ENCODE results near the gene ORM2. TPM values are rescaled to one million over a fixed set of nuclear protein-coding genes. Genes with fewer than 3 reads are reported as not detected.

The ORM2 gene
- total RNA-seq, 1 donor from 2014 or later = not detected

DNA sequence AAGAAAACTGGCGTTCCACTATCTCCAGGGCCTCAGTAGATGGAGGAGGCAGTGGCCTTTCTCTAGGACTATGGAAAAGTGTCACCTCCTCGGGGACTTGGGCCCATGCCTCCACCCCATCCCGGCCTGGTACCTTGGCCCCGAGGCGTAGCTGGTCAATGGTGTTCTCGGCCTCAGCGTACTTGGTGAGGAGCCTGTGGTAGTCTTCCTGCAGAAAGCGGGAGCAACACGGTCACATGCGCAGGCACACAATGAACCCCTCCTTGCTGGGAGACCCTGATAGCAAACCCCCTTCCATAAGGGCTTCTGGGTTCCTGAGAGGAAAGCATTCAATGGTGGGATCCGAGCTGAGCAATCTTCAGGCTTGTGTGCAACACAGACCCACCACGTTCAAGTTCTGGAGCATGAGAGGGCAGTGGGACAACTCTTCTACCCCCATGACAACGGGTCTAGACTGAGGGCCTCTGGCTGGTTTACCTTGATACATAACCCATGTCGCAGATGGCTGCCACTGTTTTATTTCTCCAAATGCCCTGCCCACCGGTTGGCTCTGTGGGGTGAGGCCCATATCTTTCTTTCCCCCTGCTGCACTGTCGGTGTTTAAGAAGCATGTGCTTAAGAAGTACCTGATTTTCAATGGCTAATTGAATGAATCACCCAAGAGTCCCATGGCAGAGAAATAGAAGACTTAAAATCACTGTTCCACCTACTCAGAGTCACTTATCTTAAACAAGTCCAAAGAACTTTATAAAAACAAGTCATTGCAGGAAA, 44.5 kb downstream of the ORM2 start:
- DNase-seq (ENCODE audit: low read depth, low spot score) = no peak
- TF ChIP-seq, protein P1, sequence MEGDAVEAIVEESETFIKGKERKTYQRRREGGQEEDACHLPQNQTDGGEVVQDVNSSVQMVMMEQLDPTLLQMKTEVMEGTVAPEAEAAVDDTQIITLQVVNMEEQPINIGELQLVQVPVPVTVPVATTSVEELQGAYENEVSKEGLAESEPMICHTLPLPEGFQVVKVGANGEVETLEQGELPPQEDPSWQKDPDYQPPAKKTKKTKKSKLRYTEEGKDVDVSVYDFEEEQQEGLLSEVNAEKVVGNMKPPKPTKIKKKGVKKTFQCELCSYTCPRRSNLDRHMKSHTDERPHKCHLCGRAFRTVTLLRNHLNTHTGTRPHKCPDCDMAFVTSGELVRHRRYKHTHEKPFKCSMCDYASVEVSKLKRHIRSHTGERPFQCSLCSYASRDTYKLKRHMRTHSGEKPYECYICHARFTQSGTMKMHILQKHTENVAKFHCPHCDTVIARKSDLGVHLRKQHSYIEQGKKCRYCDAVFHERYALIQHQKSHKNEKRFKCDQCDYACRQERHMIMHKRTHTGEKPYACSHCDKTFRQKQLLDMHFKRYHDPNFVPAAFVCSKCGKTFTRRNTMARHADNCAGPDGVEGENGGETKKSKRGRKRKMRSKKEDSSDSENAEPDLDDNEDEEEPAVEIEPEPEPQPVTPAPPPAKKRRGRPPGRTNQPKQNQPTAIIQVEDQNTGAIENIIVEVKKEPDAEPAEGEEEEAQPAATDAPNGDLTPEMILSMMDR (conservative IDR thresholded peaks at IDR 0.05) = no peak
- H3K27me3 Mint-ChIP-seq (ENCODE audit: low read depth) = no peaks in the 10 kb centered on the region
- no peak overlapping the region for H3K4me3 Mint-ChIP-seq
- peaks cover 29% of the 10 kb centered on the region for H3K4me1 Mint-ChIP-seq
- no peak overlapping the region for H3K27ac Mint-ChIP-seq (ENCODE audit: unreplicated experiment)
- H3K36me3 Mint-ChIP-seq (ENCODE audit: low read depth) = peaks cover 5% of the 10 kb centered on the region
- peaks cover 4% of the 10 kb centered on the region for H3K9me3 Mint-ChIP-seq

DNA sequence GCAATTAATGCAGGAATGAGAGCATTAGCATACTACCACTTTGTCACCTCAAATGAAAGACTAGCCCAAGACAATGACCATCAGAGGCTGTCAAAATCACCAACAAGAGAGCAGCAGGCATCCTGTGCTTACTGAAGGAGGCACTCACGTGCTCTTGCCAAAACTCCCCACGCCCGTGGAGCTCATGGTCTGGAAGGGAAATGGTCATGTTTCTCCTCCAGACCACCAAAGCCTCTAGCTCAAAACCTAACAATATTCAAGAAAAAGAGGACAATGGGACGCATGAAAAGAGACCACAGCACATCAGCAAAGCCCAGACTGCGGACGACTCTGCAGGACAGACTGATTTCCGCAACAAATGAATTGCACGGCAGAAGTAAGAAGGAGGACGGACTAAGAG, 45.3 kb downstream of the ORM2 start:
- no peak for DNase-seq (ENCODE audit: low read depth, low spot score)
- no peaks in the 10 kb centered on the region for H3K9me3 Mint-ChIP-seq
- H3K27me3 Mint-ChIP-seq (ENCODE audit: low read depth) = no peaks in the 10 kb centered on the region
- H3K36me3 Mint-ChIP-seq (ENCODE audit: low read depth) = no peaks in the 10 kb centered on the region
- H3K4me3 Mint-ChIP-seq = no peak overlapping the region
- peak overlapping the region; percentile 4 for H3K27ac Mint-ChIP-seq (ENCODE audit: unreplicated experiment)
- peaks cover 23% of the 10 kb centered on the region for H3K4me1 Mint-ChIP-seq
- TF ChIP-seq, protein P1 (conservative IDR thresholded peaks at IDR 0.05) = no peak

DNA sequence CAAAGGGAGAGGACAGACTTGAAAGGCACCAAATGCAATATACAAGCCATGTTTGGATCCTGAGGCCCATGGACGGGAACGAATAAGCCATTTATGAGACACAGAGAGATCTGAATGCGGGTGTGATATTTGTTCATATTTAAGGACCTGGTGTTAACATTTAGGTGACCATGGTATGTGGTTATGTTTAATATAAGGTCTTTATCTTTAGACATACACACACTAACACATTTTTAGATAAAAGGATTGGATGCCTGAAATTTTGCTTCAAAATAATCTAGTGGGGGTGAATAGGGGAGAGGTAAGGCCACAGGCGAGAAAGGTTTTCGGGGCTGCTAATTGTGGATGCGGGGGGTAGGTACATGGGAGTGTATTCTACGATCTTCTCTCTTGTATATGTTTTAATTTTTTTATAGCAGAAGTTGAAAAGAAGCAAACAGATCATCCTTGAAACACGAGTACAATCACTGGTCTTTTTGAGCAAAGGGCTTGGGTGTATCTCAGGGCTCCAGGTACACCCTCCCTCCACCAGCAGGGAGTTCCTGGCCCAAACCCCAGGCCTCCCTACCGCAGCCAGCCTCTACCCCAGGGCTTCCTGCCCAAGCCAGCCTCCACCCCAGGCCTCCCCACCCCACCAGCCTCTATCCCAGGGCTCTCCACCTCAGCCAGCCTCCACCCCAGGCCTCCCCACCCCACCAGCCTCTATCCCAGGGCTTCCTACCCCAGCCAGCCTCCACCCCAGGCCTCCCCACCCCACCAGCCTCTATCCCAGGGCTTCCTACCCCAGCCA, 45.9 kb downstream of the ORM2 start:
- no peaks in the 10 kb centered on the region for H3K27me3 Mint-ChIP-seq (ENCODE audit: low read depth)
- H3K4me1 Mint-ChIP-seq = peaks cover 17% of the 10 kb centered on the region
- peaks cover 3% of the 10 kb centered on the region for H3K36me3 Mint-ChIP-seq (ENCODE audit: low read depth)
- DNase-seq (ENCODE audit: low read depth, low spot score) = no peak
- no peaks in the 10 kb centered on the region for H3K9me3 Mint-ChIP-seq
- H3K4me3 Mint-ChIP-seq = no peak overlapping the region
- TF ChIP-seq, protein P1 (conservative IDR thresholded peaks at IDR 0.05) = no peak
- peak overlapping the region; percentile 4 for H3K27ac Mint-ChIP-seq (ENCODE audit: unreplicated experiment)

DNA sequence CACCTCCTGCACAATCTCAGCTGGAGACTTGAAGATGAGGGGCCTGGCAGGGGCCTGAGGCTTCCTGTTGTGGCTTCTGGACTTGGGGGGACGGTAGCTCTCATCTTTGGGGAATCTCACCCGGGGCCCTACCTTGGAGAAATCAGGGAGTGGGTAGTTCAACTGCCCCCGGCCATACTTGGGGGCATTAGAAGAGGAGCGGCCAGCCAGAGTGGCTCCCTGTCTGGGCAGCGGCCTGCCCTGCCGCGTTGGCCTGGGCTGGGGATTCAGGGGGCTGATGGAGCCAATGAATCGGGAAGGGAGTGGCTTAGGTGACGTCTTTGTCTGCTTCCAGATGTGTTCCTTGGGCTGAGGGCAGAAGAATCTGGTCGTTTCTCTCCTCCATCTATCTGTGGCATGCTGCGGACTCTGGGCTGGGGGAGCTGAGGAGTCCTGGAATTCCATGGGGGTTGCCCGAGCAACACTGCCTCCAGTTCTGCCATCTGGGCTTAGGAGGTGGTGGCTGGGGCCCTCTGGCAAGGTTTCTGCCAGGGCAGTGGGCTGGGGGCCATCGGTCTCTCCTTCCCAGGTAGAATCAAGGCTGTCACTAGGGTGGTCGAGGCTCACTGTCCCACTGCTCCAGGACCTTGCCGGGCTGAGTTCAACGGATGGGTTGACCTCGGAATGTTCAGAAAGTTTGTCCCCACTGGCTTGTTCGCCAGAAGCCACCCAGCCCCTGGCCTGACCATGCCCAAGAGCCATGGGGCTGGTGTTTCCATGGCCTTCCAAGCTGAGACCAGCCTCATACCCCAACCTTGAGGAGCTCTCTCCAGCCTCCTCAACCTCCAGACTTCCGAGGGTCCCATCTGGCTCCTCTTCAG, 47.1 kb downstream of the ORM2 start:
- Mint-ChIP-seq H3K27me3 (ENCODE audit: low read depth) (no peaks in the 10 kb centered on the region), H3K4me3 (no peak overlapping the region), H3K36me3 (ENCODE audit: low read depth) (peaks cover 3% of the 10 kb centered on the region), H3K4me1 (peaks cover 9% of the 10 kb centered on the region), H3K9me3 (no peaks in the 10 kb centered on the region), H3K27ac (ENCODE audit: unreplicated experiment) (no peak overlapping the region)
- TF ChIP-seq, protein P1 (conservative IDR thresholded peaks at IDR 0.05) = no peak
- DNase-seq (ENCODE audit: low read depth, low spot score) = no peak

DNA sequence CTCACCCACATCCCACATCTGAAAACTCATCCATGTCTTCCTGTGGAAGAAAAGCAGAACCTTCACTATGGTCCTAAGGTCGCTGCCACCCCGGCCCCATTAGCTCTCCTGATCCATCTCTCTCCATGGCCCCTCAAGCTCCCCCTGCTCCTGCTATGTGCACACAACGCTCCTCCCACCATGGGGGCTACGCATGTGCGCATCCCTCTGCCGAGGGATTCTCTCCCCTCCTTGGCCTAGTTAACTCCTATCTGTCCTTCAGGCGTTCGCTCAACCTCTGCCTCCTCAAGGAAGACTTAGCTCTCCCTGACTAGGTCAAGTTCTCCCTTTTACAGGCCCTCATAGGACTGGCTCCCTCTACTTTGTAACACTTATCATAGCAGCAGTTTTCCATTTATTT, 48.3 kb downstream of the ORM2 start:
- Mint-ChIP-seq H3K36me3 (ENCODE audit: low read depth) (peaks cover 3% of the 10 kb centered on the region), H3K27me3 (ENCODE audit: low read depth) (no peaks in the 10 kb centered on the region), H3K9me3 (no peaks in the 10 kb centered on the region), H3K27ac (ENCODE audit: unreplicated experiment) (no peak overlapping the region), H3K4me3 (no peak overlapping the region), H3K4me1 (peaks cover 15% of the 10 kb centered on the region)
- TF ChIP-seq, protein P1 (conservative IDR thresholded peaks at IDR 0.05) = no peak
- DNase-seq (ENCODE audit: low read depth, low spot score) = no peak
